A673 (cell line): ENCODE data around the gene CAMK1D.

Experiments
- CTCF ChIP-seq: fragments of 300-800, 200-600 bp; sonication (generic); conservative IDR thresholded peaks from 2 replicates; pipeline ENCODE4 v1.5.1; 2017; ENCODE audit warnings: low read depth, mild to moderate bottlenecking, antibody characterized with exemption, low read length, moderate library complexity, mixed read lengths
- EZH2 ChIP-seq: fragments of 200-600 bp; sonication (generic); IDR thresholded peaks from 2 replicates; pipeline ENCODE4 v1.6.1; 2017; ENCODE audit warnings: borderline replicate concordance, low read depth, mild to moderate bottlenecking, mixed read lengths, antibody characterized with exemption, low read length; ENCODE audit not compliant: poor library complexity, severe bottlenecking

GRCh38 chr10:12586741-12587140 is 237.4 kb downstream of the CAMK1D start:
- no peak for TF ChIP-seq EZH2
- no peak for TF ChIP-seq CTCF
